Heart right ventricle (tissue), 16 donors: ENCODE data around the gene UTP25. TPM values are rescaled to one million over a fixed set of nuclear protein-coding genes. Genes with fewer than 3 reads are reported as not detected.

ENCODE experiments used
- ATAC-seq, 8 donors: fragments of 200-7000 bp; cut with Tn5 transposase; one replicate each; pipeline ENCODE4 v1.9.1; 2020; ENCODE audit warnings: mild to moderate bottlenecking in 8 of 8, moderate library complexity in 8 of 8, moderate number of reproducible peaks in 1 of 8
- DNase-seq, 2 donors: peaks; one replicate each; pipeline ENCODE4 v3.0.0-alpha.2; 2020
- H3K27ac ChIP-seq, 10 donors: fragments of 200-600 bp; sonication (generic) in 2 of 10; one replicate each; pipeline versions ENCODE4 v1.5.0 to v1.8.0; 2020 to 2022; ENCODE audit warnings: mild to moderate bottlenecking in 3 of 10
- H3K27me3 ChIP-seq, 7 donors: fragments of 200-600 bp; one replicate each; pipeline ENCODE4 v1.8.0; 2021 to 2022; ENCODE audit warnings: mild to moderate bottlenecking in 2 of 7
- H3K36me3 ChIP-seq, 9 donors: fragments of 200-600 bp; sonication (generic) in 1 of 9; one replicate each; pipeline versions ENCODE4 v1.5.0 to v1.8.0; 2020 to 2022; ENCODE audit warnings: mild to moderate bottlenecking in 2 of 9
- H3K4me1 ChIP-seq, 9 donors: fragments of 200-600 bp; sonication (generic) in 1 of 9; one replicate each; pipeline versions ENCODE4 v1.5.0 to v1.8.0; 2020 to 2022; ENCODE audit warnings: mild to moderate bottlenecking in 4 of 9
- H3K4me3 ChIP-seq, 10 donors: fragments of 200-600 bp; sonication (generic) in 2 of 10; one replicate each; pipeline versions ENCODE4 v1.5.0 to v1.8.0; 2020 to 2022; ENCODE audit warnings: mild to moderate bottlenecking in 7 of 10, moderate library complexity in 2 of 10
- H3K9me3 ChIP-seq, 11 donors: fragments of 200-600 bp in 10 of 11; sonication (generic) in 2 of 11; one replicate each; pipeline versions ENCODE4 v1.5.0 to v1.8.0; 2013 to 2022; ENCODE audit warnings: mild to moderate bottlenecking in 2 of 11, control low read depth in 1 of 11, moderate library complexity in 1 of 11
- WGBS, 2 donors: extraction: QIAGEN DNeasy Blood & Tissue Kit; methylation state at CpG; one replicate each; pipeline ENCODE4 v1.1.7; 2013; ENCODE audit warnings: inconsistent platforms in 1 of 2; 5-methylcytosine and 5-hydroxymethylcytosine counted together
- intact Hi-C, 10 donors: fragments of 100-400 bp; cut with DNase I; formaldehyde crosslinking; loops; one replicate each; pipeline versions ENCODE4 v1.11.1 to v1.14.2; 2022
- polyA plus RNA-seq, 2 donors: library from polyadenylated mRNA; stranded (reverse); fragments of 200-250 nt; gene quantifications; one replicate each; pipeline ENCODE4 v1.2.3, GENCODE V29; 2013
- total RNA-seq, 10 donors: library from RNA; stranded (reverse); fragmentation: NEBNext Ultra II Directional in 3 of 10; extraction: Animal tissue kit (Norgen Biotek cat#: 25700) in 3 of 10; gene quantifications; one replicate each; pipeline versions ENCODE4 v1.2.1 to v1.2.4, GENCODE V29; 2021 to 2023
- TF ChIP-seq, protein P1 (sequence below), 9 donors: fragments of 200-600 bp; sonication (generic) in 2 of 9; IDR thresholded peaks; one replicate each; pipeline versions ENCODE4 v1.5.0 to v1.8.0; 2021 to 2022; ENCODE audit warnings: antibody characterized with exemption in 9 of 9, mild to moderate bottlenecking in 5 of 9, moderate library complexity in 1 of 9
- donor health status: Arrhythmogenic right ventricular cardiomyopathy.
- donor health status: ischemic (EF 13 %, LVEDD 7.1; RV severe dilation, severe dysfunction).
- donor health status: healthy with polysubstance abuse.
- donor health status: DM: no; HTN: yes; CAD: no.
- donor health status: DM: no; HTN: no; CAD: no.
- donor health status: ischemic (EF 25% LVEDD 6.9; RV normal size, moderate dysfunction).
- donor health status: ischemic (EF 25% LVEDD 5.7; RV mildly dilated, moderate dysfunction).
- donor health status: healthy.
- donor health status: DM: yes; HTN: yes; CAD: no.
- donor health status: Ischemic cardiomyopathy.
- donor health status: ischemic (EF 35%, LVEDD 5.7; RV mildly dilated, moderate dysfunction).
- donor health status: nonischemic (EF 11% LVEDD 7.7; RV severe dilation, severe dysfunction).
- donor health status: DM: yes; HTN: yes; CAD: no.
- donor health status: PGD.
- donor health status: ischemic (EF 29% LVEDD 5.4; RV normal size, mild dysfunction).
- donor health status: nonischemic (EF 23%, LVEDD 6.1; RV moderate dilation, normal function).

Gene UTP25
- total and polyA plus RNA-seq, 12 donors, result 0.73 to 4.2 (median 3.1) TPM

DNA sequence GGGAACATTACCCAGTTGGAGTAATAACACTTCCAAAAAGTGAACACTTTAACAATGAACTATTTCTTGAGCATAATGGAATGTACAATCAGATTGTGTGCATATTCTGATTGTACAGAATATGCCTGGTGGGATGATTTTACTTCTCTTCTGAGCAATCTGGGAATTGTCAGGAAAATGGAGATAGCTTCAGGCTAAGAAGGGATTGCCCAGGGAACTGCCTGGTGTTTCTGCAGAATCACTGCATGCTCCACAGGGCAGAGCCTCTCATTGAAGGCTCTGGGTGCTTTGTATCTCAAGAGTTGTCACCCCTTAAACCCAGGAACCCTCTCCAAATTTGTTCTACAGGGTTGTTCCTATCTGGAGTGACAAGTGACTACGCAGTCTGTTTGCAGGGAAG, 51.2 kb downstream of the UTP25 start:
- H3K27me3 ChIP-seq, result peaks cover 0 to 48% (median 28%) of the 10 kb centered on the region in 7 donors
- H3K9me3 ChIP-seq, result no peaks in the 10 kb centered on the region
- intact Hi-C loops, result no loop called here
- ATAC-seq, result no peak
- peaks cover 0 to 3% (median 0%) of the 10 kb centered on the region in 9 donors for H3K4me1 ChIP-seq
- DNase-seq, result no peak
- no peak overlapping the region for H3K4me3 ChIP-seq
- H3K27ac ChIP-seq, result no peak overlapping the region
- TF ChIP-seq, protein P1, sequence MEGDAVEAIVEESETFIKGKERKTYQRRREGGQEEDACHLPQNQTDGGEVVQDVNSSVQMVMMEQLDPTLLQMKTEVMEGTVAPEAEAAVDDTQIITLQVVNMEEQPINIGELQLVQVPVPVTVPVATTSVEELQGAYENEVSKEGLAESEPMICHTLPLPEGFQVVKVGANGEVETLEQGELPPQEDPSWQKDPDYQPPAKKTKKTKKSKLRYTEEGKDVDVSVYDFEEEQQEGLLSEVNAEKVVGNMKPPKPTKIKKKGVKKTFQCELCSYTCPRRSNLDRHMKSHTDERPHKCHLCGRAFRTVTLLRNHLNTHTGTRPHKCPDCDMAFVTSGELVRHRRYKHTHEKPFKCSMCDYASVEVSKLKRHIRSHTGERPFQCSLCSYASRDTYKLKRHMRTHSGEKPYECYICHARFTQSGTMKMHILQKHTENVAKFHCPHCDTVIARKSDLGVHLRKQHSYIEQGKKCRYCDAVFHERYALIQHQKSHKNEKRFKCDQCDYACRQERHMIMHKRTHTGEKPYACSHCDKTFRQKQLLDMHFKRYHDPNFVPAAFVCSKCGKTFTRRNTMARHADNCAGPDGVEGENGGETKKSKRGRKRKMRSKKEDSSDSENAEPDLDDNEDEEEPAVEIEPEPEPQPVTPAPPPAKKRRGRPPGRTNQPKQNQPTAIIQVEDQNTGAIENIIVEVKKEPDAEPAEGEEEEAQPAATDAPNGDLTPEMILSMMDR (IDR thresholded peaks at IDR 0.05), result no peak
- H3K36me3 ChIP-seq, result no peaks in the 10 kb centered on the region
- 73 to 93% methylated on average over 1 of the region's 1 CpG for WGBS, 2 donors

DNA sequence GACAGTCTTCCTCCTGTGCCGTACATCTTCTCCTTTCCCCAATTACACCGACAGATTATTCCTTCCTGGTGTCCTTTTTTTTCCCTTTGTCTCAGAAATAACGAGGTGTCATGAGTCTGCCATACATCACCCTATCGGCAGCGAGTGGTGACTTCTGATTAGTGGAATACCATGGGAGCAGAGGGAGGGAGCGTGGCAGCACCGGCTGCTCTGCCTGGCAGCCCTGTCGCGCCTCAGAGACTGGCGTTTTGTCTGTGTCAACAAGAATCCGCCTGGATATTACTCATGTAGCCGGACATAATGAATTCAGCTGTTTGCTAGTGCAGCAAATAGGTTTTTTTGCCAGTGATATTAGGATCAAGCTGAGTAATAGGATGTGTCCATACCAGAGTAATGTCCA, 51.8 kb downstream of the UTP25 start:
- no peak overlapping the region for H3K4me3 ChIP-seq
- no peaks in the 10 kb centered on the region for H3K36me3 ChIP-seq
- DNase-seq (no peak), ATAC-seq (no peak)
- intact Hi-C loops, result no loop called here
- TF ChIP-seq, protein P1 (IDR thresholded peaks at IDR 0.05), result no peak
- WGBS, 2 donors, result 34 to 43% methylated on average over 12 of the region's 12 CpGs
- peaks cover 0 to 50% (median 28%) of the 10 kb centered on the region in 7 donors for H3K27me3 ChIP-seq
- no peaks in the 10 kb centered on the region for H3K9me3 ChIP-seq
- H3K27ac ChIP-seq, result no peak overlapping the region
- peaks cover 0 to 9% (median 0%) of the 10 kb centered on the region in 9 donors for H3K4me1 ChIP-seq

DNA sequence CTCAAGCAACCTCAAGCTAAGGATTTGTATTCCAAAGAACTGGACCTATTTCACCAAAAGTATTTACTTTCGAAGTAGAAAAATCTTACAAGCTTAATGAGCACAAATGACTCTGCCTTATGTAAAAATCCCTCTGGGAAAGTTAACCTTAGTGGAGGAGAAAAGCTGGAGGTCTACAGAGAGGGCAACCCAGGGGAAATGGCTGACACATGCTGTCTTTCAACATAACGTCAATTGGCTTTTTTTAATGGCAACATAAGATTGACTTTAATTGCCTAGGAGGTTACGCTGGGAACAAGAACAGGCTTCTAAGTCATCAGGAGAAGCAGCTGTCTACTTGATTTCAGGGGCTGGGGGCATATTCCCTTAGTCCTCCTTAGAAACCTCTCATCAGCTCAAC, 52.3 kb downstream of the UTP25 start:
- Histone ChIP-seq H3K4me3 (no peak overlapping the region), H3K4me1 (peaks cover 0 to 9% (median 0%) of the 10 kb centered on the region in 9 donors), H3K27me3 (peaks cover 0 to 52% (median 32%) of the 10 kb centered on the region in 7 donors), H3K9me3 (no peaks in the 10 kb centered on the region), H3K27ac (no peak overlapping the region), H3K36me3 (no peaks in the 10 kb centered on the region)
- DNase-seq (no peak), ATAC-seq (no peak)
- intact Hi-C loops, result no loop called here
- TF ChIP-seq, protein P1 (IDR thresholded peaks at IDR 0.05), result no peak
- WGBS, 2 donors, result 58 to 68% methylated on average over 3 of the region's 3 CpGs

DNA sequence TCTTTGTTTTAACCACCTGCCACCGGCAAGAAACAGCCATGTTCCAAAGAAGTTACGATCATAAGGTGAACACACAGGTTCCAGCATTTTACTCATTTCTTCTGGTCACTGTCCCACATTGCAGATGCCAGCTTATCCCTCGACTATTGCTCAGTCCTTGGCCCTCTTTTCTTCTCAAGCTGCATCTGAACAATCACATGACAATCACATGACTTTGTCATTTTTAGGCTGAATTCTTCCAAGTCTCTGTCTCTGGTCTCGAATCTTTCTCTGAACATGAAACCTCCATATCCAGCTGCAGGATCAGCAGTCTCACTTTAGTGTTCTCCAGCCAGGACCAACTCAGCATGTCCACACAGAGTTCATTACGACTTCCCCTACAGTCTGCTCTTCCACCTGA, 53.8 kb downstream of the UTP25 start:
- no peak overlapping the region for H3K4me3 ChIP-seq
- TF ChIP-seq, protein P1 (IDR thresholded peaks at IDR 0.05), result no peak
- no peaks in the 10 kb centered on the region for H3K36me3 ChIP-seq
- intact Hi-C loops, result no loop called here
- ATAC-seq, result no peak
- WGBS, 2 donors, result 81 to 85% methylated on average over 5 of the region's 5 CpGs
- no peak overlapping the region for H3K27ac ChIP-seq
- H3K9me3 ChIP-seq, result no peaks in the 10 kb centered on the region
- DNase-seq, result no peak
- peaks cover 0 to 9% (median 0%) of the 10 kb centered on the region in 9 donors for H3K4me1 ChIP-seq
- H3K27me3 ChIP-seq, result peaks cover 0 to 66% (median 39%) of the 10 kb centered on the region in 7 donors
